Heart left ventricle (tissue), 16 donors: Measurements from ENCODE around the gene MBP. TPM values are rescaled to one million over a fixed set of nuclear protein-coding genes. Genes with fewer than 3 reads are reported as not detected.

Experiments
- ATAC-seq, 4 donors: fragments of 200-7000 bp; cut with Tn5 transposase; one replicate each; pipeline ENCODE4 v1.9.1; 2020 to 2022; ENCODE audit warnings: moderate library complexity in 4 of 4, mild to moderate bottlenecking in 3 of 4, moderate number of reproducible peaks in 1 of 4
- DNase-seq, 5 donors: peaks; one replicate each; pipeline ENCODE4 v3.0.0-alpha.2; 2020
- H3K27ac ChIP-seq, 12 donors: fragments of 200-600 bp; sonication (generic) in 4 of 12; one replicate each; pipeline versions ENCODE4 v1.5.0 to v1.8.0; 2016 to 2022; ENCODE audit warnings: mild to moderate bottlenecking in 2 of 12
- H3K27me3 ChIP-seq, 9 donors: fragments of 200-600 bp; sonication (generic) in 2 of 9; one replicate each; pipeline versions ENCODE4 v1.5.1 to v1.8.0; 2016 to 2022; ENCODE audit warnings: mild to moderate bottlenecking in 3 of 9
- H3K36me3 ChIP-seq, 9 donors: fragments of 200-600 bp; sonication (generic) in 2 of 9; one replicate each; pipeline versions ENCODE4 v1.5.0 to v1.8.0; 2018 to 2022; ENCODE audit warnings: mild to moderate bottlenecking in 2 of 9
- H3K4me1 ChIP-seq, 12 donors: fragments of 200-600 bp; sonication (generic) in 4 of 12; one replicate each; pipeline versions ENCODE4 v1.5.0 to v1.8.0; 2016 to 2022; ENCODE audit warnings: mild to moderate bottlenecking in 3 of 12
- H3K4me3 ChIP-seq, 12 donors: fragments of 200-600 bp; sonication (generic) in 4 of 12; one replicate each; pipeline versions ENCODE4 v1.5.0 to v1.8.0; 2017 to 2022; ENCODE audit warnings: mild to moderate bottlenecking in 9 of 12, moderate library complexity in 4 of 12
- H3K9me3 ChIP-seq, 12 donors: fragments of 200-600 bp; sonication (generic) in 4 of 12; one replicate each; pipeline versions ENCODE4 v1.5.0 to v1.8.0; 2016 to 2022; ENCODE audit warnings: mild to moderate bottlenecking in 1 of 12
- CTCF ChIP-seq, 12 donors: fragments of 200-600 bp; sonication (generic) in 4 of 12; IDR thresholded peaks; one replicate each; pipeline versions ENCODE4 v1.5.0 to v1.8.0; 2018 to 2022; ENCODE audit warnings: antibody characterized with exemption in 12 of 12, mild to moderate bottlenecking in 5 of 12
- POLR2A ChIP-seq, 2 donors: fragments of 450-650 bp; IDR thresholded peaks; one replicate each; pipeline ENCODE4 v1.6.1; 2017; ENCODE audit warnings: antibody characterized with exemption in 2 of 2, mild to moderate bottlenecking in 2 of 2, moderate library complexity in 2 of 2
- WGBS, 4 donors: extraction: QIAGEN DNeasy Blood & Tissue Kit in 2 of 4; methylation state at CpG; one replicate each; pipeline versions ENCODE4 v1.1.5 to v1.1.7; 2013 to 2018; 5-methylcytosine and 5-hydroxymethylcytosine counted together
- intact Hi-C, 10 donors: fragments of 100-400 bp; cut with DNase I; formaldehyde crosslinking; loops; one replicate each; pipeline versions ENCODE4 v1.11.1 to v1.14.2; 2022
- polyA plus RNA-seq, 2 donors: library from polyadenylated mRNA; stranded (reverse); fragments of 200-250 nt; gene quantifications; one replicate each; pipeline ENCODE4 v1.2.3, GENCODE V29; 2013
- total RNA-seq, 9 donors: library from RNA; depleted of rRNA in 2 of 9; stranded (reverse); fragments of >200 nt in 2 of 9; fragmentation: NEBNext Ultra II Directional in 3 of 9; extraction: Animal tissue kit (Norgen Biotek cat#: 25700) in 3 of 9; gene quantifications; one replicate each; pipeline versions ENCODE4 v1.1.0 to v1.2.4, GENCODE V29; 2016 to 2023
- donor health status: ischemic (EF 13 %, LVEDD 7.1; RV severe dilation, severe dysfunction).
- donor health status: healthy with polysubstance abuse.
- donor health status: DM: no; HTN: yes; CAD: no.
- donor health status: DM: no; HTN: no; CAD: no.
- donor health status: ischemic (EF 25% LVEDD 6.9; RV normal size, moderate dysfunction).
- donor health status: ischemic (EF 25% LVEDD 5.7; RV mildly dilated, moderate dysfunction).
- donor health status: healthy.
- donor health status: DM: yes; HTN: yes; CAD: no.
- donor health status: ischemic (EF 35%, LVEDD 5.7; RV mildly dilated, moderate dysfunction).
- donor health status: nonischemic (EF 11% LVEDD 7.7; RV severe dilation, severe dysfunction).
- donor health status: DM: yes; HTN: yes; CAD: no.
- donor health status: PGD.
- donor health status: ischemic (EF 29% LVEDD 5.4; RV normal size, mild dysfunction).
- donor health status: nonischemic (EF 23%, LVEDD 6.1; RV moderate dilation, normal function).

MBP gene
- total and polyA plus RNA-seq, 11 donors = 7.7 to 93.0 (median 31.8) TPM

GRCh38 chr18:77003316-77003715 is 129.3 kb downstream of the MBP start:
- H3K4me1 ChIP-seq = peaks cover 0 to 50% (median 5%) of the 10 kb centered on the region in 12 donors
- H3K27ac ChIP-seq = peak overlapping the region in 1 of 12 donors; percentile 90
- no peaks in the 10 kb centered on the region for H3K27me3 ChIP-seq
- H3K9me3 ChIP-seq = no peaks in the 10 kb centered on the region
- intact Hi-C loops = loop anchor here in 9 of 10 donors (5.0 to 10.0 kb wide), 7 partner anchors 54 to 651 kb away; partner anchors contain the start of gene MBP (in 3 of the 9)
- TF ChIP-seq CTCF (IDR thresholded peaks at IDR 0.05) (no peak), POLR2A (IDR thresholded peaks at IDR 0.05) (no peak)
- ATAC-seq (no peak), DNase-seq (no peak)
- H3K36me3 ChIP-seq = no peaks in the 10 kb centered on the region
- no peak overlapping the region for H3K4me3 ChIP-seq
- WGBS, 4 donors = 90 to 94% (median 92%) methylated on average over 7 of the region's 7 CpGs

- H3K4me1 ChIP-seq = peaks cover 0 to 49% (median 3%) of the 10 kb centered on the region in 12 donors
- H3K27me3 ChIP-seq = no peaks in the 10 kb centered on the region
- ATAC-seq (no peak), DNase-seq (no peak)
- H3K27ac ChIP-seq = no peak overlapping the region
- no peaks in the 10 kb centered on the region for H3K9me3 ChIP-seq
- H3K36me3 ChIP-seq = no peaks in the 10 kb centered on the region
- TF ChIP-seq CTCF (IDR thresholded peaks at IDR 0.05) (no peak), POLR2A (IDR thresholded peaks at IDR 0.05) (no peak)
- intact Hi-C loops = loop anchor here in 9 of 10 donors (5.0 to 10.0 kb wide), 7 partner anchors 55 to 652 kb away; partner anchors contain the start of gene MBP (in 3 of the 9)
- 87 to 91% (median 89%) methylated on average over 10 of the region's 10 CpGs for WGBS, 4 donors
- no peak overlapping the region for H3K4me3 ChIP-seq
Measured at GRCh38 chr18:77002496-77002895, 130.1 kb downstream of the MBP start.

- WGBS, 4 donors = 85 to 96% (median 89%) methylated on average over 7 of the region's 7 CpGs
- Histone ChIP-seq H3K9me3 (no peaks in the 10 kb centered on the region), H3K27ac (no peak overlapping the region), H3K4me1 (peaks cover 0 to 44% (median under 1%) of the 10 kb centered on the region in 12 donors), H3K4me3 (no peak overlapping the region), H3K27me3 (no peaks in the 10 kb centered on the region), H3K36me3 (no peaks in the 10 kb centered on the region)
- intact Hi-C loops = loop anchor here (2.0 to 10.0 kb wide), 10 partner anchors 51 to 653 kb away; partner anchors contain the start of gene MBP (in 3 of the 10)
- DNase-seq = no peak
- no peak for TF ChIP-seq POLR2A (IDR thresholded peaks at IDR 0.05)
- no peak for TF ChIP-seq CTCF (IDR thresholded peaks at IDR 0.05)
- ATAC-seq = no peak
Measured at GRCh38 chr18:77001979-77002378, 130.6 kb downstream of the MBP start.

GRCh38 chr18:77001041-77001440 is 131.5 kb downstream of the MBP start:
- no peaks in the 10 kb centered on the region for H3K27me3 ChIP-seq
- peak overlapping the region in 1 of 12 donors; percentile 49 for H3K4me3 ChIP-seq
- H3K4me1 ChIP-seq = peaks cover 0 to 35% (median 0%) of the 10 kb centered on the region in 12 donors
- peak overlapping the region in 2 of 12 donors; percentile 27 to 35 for H3K27ac ChIP-seq
- intact Hi-C loops = loop anchor here (2.0 to 10.0 kb wide), 10 partner anchors 52 to 654 kb away; partner anchors contain the start of gene MBP (in 3 of the 10)
- TF ChIP-seq POLR2A (IDR thresholded peaks at IDR 0.05) (no peak), CTCF (IDR thresholded peaks at IDR 0.05) (no peak)
- DNase-seq (no peak), ATAC-seq (peak in 1 of 4 donors; percentile 20)
- no peaks in the 10 kb centered on the region for H3K36me3 ChIP-seq
- no peaks in the 10 kb centered on the region for H3K9me3 ChIP-seq
- WGBS, 4 donors = 80 to 89% (median 85%) methylated on average over 14 to 19 of the region's 19 CpGs
